Spleen (tissue), 7 donors: ENCODE measurements around the gene PTPN11.

Source experiments
- CTCF ChIP-seq, 11 experiments: fragments of 200-600 bp in 7 of 11; fragments of 450-650 bp in 4 of 11; sonication (generic) in 4 of 11; IDR thresholded peaks in 8 of 11; conservative IDR thresholded peaks in 3 of 11; 1 replicate in 7 of 11; 2 replicates in 4 of 11; pipeline versions ENCODE4 v1.4.0 to v1.8.0; 2016 to 2021; ENCODE audit warnings: antibody characterized with exemption in 11 of 11, inconsistent platforms in 4 of 11, mild to moderate bottlenecking in 1 of 11
- POLR2A ChIP-seq, 3 donors: fragments of 450-650 bp; IDR thresholded peaks; one replicate each; pipeline ENCODE4 v1.5.1; 2017; ENCODE audit warnings: antibody characterized with exemption in 3 of 3, mild to moderate bottlenecking in 1 of 3
- donor health status: DM: no; HTN: no; CAD: no; lungs with moderate emphysema.
- donor health status: DM: no; HTN: no; CAD: no.
- donor health status: DM: no; HTN: no; CAD: no.

GRCh38 chr12:112527501-112527900 is 108.8 kb downstream of the PTPN11 start:
- no peak for TF ChIP-seq CTCF (IDR thresholded peaks at IDR 0.05 in 8 of 11, conservative IDR thresholded peaks at IDR 0.05 in 3 of 11)
- TF ChIP-seq POLR2A (IDR thresholded peaks at IDR 0.05), result no peak
